ENCODE measurements around the gene ZFYVE1. TPM values are rescaled to one million over a fixed set of nuclear protein-coding genes. Genes with fewer than 3 reads are reported as not detected.

ZFYVE1 gene
- total RNA-seq, 4 donors from 2014 or later, result 9.7 to 17.6 (median 14.0) TPM

- intact Hi-C loops (cut with DNase I), result no loop called here
- Histone ChIP-seq H3K36me3 (peaks cover 0 to 95% (median under 1%) of the 10 kb centered on the region in 3 donors), H3K27me3 (no peaks in the 10 kb centered on the region), H3K4me3 (no peak overlapping the region), H3K27ac (no peak overlapping the region), H3K9me3 (no peaks in the 10 kb centered on the region), H3K4me1 (no peaks in the 10 kb centered on the region)
- 94% methylated on average over 2 of the region's 2 CpGs for WGBS, 2 donors
- DNase-seq, result no peak
- TF ChIP-seq, protein P1, sequence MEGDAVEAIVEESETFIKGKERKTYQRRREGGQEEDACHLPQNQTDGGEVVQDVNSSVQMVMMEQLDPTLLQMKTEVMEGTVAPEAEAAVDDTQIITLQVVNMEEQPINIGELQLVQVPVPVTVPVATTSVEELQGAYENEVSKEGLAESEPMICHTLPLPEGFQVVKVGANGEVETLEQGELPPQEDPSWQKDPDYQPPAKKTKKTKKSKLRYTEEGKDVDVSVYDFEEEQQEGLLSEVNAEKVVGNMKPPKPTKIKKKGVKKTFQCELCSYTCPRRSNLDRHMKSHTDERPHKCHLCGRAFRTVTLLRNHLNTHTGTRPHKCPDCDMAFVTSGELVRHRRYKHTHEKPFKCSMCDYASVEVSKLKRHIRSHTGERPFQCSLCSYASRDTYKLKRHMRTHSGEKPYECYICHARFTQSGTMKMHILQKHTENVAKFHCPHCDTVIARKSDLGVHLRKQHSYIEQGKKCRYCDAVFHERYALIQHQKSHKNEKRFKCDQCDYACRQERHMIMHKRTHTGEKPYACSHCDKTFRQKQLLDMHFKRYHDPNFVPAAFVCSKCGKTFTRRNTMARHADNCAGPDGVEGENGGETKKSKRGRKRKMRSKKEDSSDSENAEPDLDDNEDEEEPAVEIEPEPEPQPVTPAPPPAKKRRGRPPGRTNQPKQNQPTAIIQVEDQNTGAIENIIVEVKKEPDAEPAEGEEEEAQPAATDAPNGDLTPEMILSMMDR (IDR thresholded peaks at IDR 0.05), result no peak
- no peak for TF ChIP-seq POLR2A (IDR thresholded peaks at IDR 0.05)
Measured at GRCh38 chr14:72986857-72987256, 40.0 kb downstream of the ZFYVE1 start.

DNA sequence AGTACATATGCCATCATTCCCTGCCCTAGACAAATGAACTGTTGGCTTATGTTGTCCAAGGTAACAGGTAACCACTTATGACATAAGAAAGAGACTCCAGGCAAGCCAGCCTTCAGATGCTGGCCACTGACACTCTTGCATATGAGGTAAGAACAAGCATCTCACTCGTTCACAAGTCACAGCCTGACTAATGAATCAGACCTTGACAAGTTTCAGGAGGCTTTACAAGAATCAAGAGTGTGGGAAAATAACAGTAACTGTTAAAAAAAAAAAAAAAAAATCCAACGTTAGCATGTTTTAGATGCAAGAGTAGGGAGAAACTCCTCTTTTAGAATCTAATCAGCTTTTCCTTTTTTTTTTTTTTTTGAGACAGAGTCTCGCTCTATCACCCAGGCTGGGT is 40.7 kb downstream of the ZFYVE1 start:
- Histone ChIP-seq H3K4me3 (no peak overlapping the region), H3K9me3 (no peaks in the 10 kb centered on the region), H3K27ac (no peak overlapping the region), H3K4me1 (no peaks in the 10 kb centered on the region), H3K36me3 (peaks cover 0 to 95% (median 6%) of the 10 kb centered on the region in 3 donors), H3K27me3 (no peaks in the 10 kb centered on the region)
- TF ChIP-seq POLR2A (IDR thresholded peaks at IDR 0.05), result no peak
- TF ChIP-seq, protein P1 (IDR thresholded peaks at IDR 0.05), result no peak
- no peak for DNase-seq
- 38 to 47% methylated on average over 3 of the region's 3 CpGs for WGBS, 2 donors
- intact Hi-C loops (cut with DNase I), result no loop called here

DNA sequence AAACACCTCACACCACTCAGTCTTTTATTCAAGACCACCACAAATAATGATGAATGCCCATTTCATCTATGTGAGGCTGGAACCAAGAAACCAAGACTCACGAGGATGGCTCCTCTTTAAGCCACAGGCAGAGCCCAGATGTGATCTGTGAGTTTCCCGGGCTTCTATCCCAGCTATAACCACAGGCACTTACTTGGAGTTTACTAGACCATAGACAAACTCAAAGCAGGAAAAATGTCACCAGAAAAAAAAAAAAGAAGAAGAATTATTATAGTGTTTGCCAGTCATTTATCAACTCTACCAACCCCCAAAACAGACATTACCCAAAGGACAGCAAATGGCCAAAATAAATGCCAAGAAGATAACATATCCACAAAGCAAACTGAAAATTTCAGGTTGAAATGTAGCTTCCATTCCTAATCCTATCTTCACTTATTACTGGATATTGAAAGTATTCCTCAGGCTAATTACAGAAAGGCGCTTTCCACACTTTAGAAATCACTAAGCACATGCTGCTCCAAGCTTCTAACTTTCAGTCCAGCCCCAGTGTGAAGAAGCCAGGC is 44.7 kb downstream of the ZFYVE1 start:
- no peaks in the 10 kb centered on the region for H3K9me3 ChIP-seq
- no peak for TF ChIP-seq POLR2A (IDR thresholded peaks at IDR 0.05)
- TF ChIP-seq, protein P1 (IDR thresholded peaks at IDR 0.05), result no peak
- H3K36me3 ChIP-seq, result peaks cover 0 to 97% (median 10%) of the 10 kb centered on the region in 3 donors
- no peaks in the 10 kb centered on the region for H3K4me1 ChIP-seq
- intact Hi-C loops (cut with DNase I), result no loop called here
- H3K27ac ChIP-seq, result no peak overlapping the region
- no peak for DNase-seq
- 68 to 98% methylated on average over 3 of the region's 3 CpGs for WGBS, 2 donors
- H3K4me3 ChIP-seq, result no peak overlapping the region
- H3K27me3 ChIP-seq, result no peaks in the 10 kb centered on the region

GRCh38 chr14:72980863-72981262 is 46.0 kb downstream of the ZFYVE1 start:
- Histone ChIP-seq H3K9me3 (no peaks in the 10 kb centered on the region), H3K36me3 (peaks cover 0 to 97% (median 10%) of the 10 kb centered on the region in 3 donors), H3K4me1 (no peaks in the 10 kb centered on the region), H3K27me3 (no peaks in the 10 kb centered on the region), H3K4me3 (no peak overlapping the region), H3K27ac (no peak overlapping the region)
- DNase-seq, result no peak
- WGBS, 2 donors, result 96 to 97% methylated on average over 7 to 8 of the region's 8 CpGs
- TF ChIP-seq, protein P1 (IDR thresholded peaks at IDR 0.05), result no peak
- TF ChIP-seq POLR2A (IDR thresholded peaks at IDR 0.05), result no peak
- intact Hi-C loops (cut with DNase I), result no loop called here

DNA sequence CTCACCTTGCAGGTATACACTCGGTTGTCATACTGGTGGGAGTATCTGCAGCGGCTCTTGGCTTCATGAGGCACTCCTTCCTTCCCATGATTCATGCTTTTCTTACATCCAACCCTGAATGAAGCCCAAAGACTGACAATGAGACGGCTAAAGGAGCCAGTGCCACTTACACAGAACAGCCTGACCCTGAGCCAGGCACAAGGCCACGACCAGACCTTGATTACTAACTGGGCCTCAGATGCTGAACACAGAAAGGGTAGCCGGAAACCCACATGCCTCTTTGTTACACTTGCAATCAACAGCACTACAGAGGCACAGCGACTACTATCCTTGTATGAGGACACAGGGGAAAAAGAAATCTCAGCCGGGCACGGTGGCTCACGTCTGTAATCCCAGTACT is 48.0 kb downstream of the ZFYVE1 start:
- no peaks in the 10 kb centered on the region for H3K4me1 ChIP-seq
- H3K36me3 ChIP-seq, result peaks cover 14 to 97% (median 28%) of the 10 kb centered on the region in 3 donors
- intact Hi-C loops (cut with DNase I), result no loop called here
- no peak overlapping the region for H3K4me3 ChIP-seq
- no peak for TF ChIP-seq POLR2A (IDR thresholded peaks at IDR 0.05)
- TF ChIP-seq, protein P1 (IDR thresholded peaks at IDR 0.05), result no peak
- no peaks in the 10 kb centered on the region for H3K9me3 ChIP-seq
- H3K27ac ChIP-seq, result no peak overlapping the region
- 81 to 86% methylated on average over 8 of the region's 9 CpGs for whole genome bisulfite sequencing, 2 donors
- DNase-seq, result no peak
- H3K27me3 ChIP-seq, result no peaks in the 10 kb centered on the region
